Esophagus muscularis mucosa (tissue), 4 donors: ENCODE results near the gene PPP1CB. TPM values are rescaled to one million over a fixed set of nuclear protein-coding genes. Genes with fewer than 3 reads are reported as not detected.

ENCODE experiments used
- DNase-seq: peaks from one replicate; pipeline ENCODE4 v3.0.0-alpha.2; 2017; ENCODE audit errors: extremely low spot score
- H3K27ac ChIP-seq, 4 donors: fragments of 200-600 bp; sonication (generic); replicated peaks in 1 of 4; 1 replicate in 3 of 4; 2 replicates in 1 of 4; pipeline ENCODE4 v1.5.1; 2016 to 2019; ENCODE audit warnings: mild to moderate bottlenecking in 1 of 4
- H3K27me3 ChIP-seq, 4 donors: fragments of 200-600 bp; sonication (generic); one replicate each; pipeline versions ENCODE4 v1.5.1 to v1.6.0; 2016 to 2019
- H3K36me3 ChIP-seq, 4 donors: fragments of 200-600 bp; sonication (generic); one replicate each; pipeline ENCODE4 v1.5.1; 2016 to 2019
- H3K4me1 ChIP-seq, 4 donors: fragments of 200-600 bp; sonication (generic); one replicate each; pipeline ENCODE4 v1.5.1; 2016 to 2019
- H3K4me3 ChIP-seq, 4 donors: fragments of 200-600 bp; sonication (generic); 1 replicate in 2 of 4; 2 replicates in 2 of 4; pipeline ENCODE4 v1.5.1; 2016 to 2019; ENCODE audit warnings: mild to moderate bottlenecking in 4 of 4, moderate library complexity in 1 of 4
- H3K9me3 ChIP-seq, 4 donors: fragments of 200-600 bp; sonication (generic); 1 replicate in 3 of 4; 2 replicates in 1 of 4; pipeline ENCODE4 v1.5.1; 2016 to 2019
- CTCF ChIP-seq, 3 experiments: fragments of 200-600 bp in 2 of 3; fragments of 450-650 bp in 1 of 3; sonication (generic) in 2 of 3; IDR thresholded peaks; one replicate each; pipeline ENCODE4 v1.5.1; 2017 to 2019; ENCODE audit warnings: antibody characterized with exemption in 3 of 3, mild to moderate bottlenecking in 2 of 3, moderate library complexity in 1 of 3
- EP300 ChIP-seq: sonication (generic); formaldehyde crosslinking; IDR thresholded peaks from one replicate; pipeline ENCODE4 v1.6.1; 2017; ENCODE audit warnings: antibody characterized with exemption
- POLR2A ChIP-seq: fragments of 450-650 bp; IDR thresholded peaks from one replicate; pipeline ENCODE4 v1.6.1; 2017; ENCODE audit warnings: antibody characterized with exemption, moderate library complexity, mild to moderate bottlenecking, low read depth
- POLR2AphosphoS5 ChIP-seq, 2 donors: sonication (generic); formaldehyde crosslinking; IDR thresholded peaks; one replicate each; pipeline ENCODE4 v1.6.1; 2017; ENCODE audit warnings: antibody characterized with exemption in 2 of 2
- WGBS: methylation state at CpG from one replicate; pipeline ENCODE4 v1.1.5; 2018; 5-methylcytosine and 5-hydroxymethylcytosine counted together
- intact Hi-C: fragments of 100-400 bp; cut with DNase I; formaldehyde crosslinking; loops from one replicate; pipeline ENCODE4 v1.15.1; 2023
- total RNA-seq, 4 donors: library from RNA; depleted of rRNA; stranded (reverse); fragments of >200 nt; gene quantifications; one replicate each; pipeline versions ENCODE4 v1.1.0 to v1.2.1, GENCODE V29; 2016

PPP1CB gene
- total RNA-seq, 4 donors from 2014 or later: 658 to 1,191 (median 759) TPM

DNA sequence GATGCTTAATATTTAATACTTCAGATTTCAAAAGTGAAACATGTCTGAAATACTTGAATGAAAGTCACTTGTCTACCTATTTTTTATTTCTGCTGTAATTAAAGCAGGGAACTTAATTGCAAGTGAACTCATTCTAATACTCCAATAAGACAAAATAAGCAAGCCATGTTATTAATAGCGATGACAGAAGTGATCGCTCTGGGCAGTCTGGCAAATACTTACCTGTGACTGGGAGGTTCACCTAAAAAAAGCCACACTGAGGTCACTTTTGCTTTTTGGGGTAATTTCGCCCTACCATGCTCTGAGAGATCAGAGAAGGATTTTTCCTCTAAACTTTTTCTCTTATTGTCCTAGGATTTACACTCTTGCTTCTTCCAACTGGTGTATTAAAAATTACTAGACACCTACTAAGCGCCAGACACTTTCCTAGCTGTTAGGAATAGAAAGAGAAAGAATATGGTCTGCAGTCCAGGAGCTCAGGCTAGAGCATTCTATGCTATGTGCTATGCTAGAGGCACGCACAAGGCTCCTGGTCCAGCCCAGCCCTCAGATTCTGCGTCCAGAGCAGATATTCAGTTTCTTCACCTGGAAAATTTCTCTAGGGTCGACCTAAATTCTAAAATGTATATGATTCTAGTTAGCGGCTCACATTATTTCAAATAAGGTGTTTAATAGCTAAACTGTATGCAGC, 26.5 kb upstream of the PPP1CB start:
- TF ChIP-seq CTCF (IDR thresholded peaks at IDR 0.05) (no peak), POLR2AphosphoS5 (IDR thresholded peaks at IDR 0.05) (no peak), POLR2A (no peak), EP300 (no peak)
- Histone ChIP-seq H3K36me3 (no peaks in the 10 kb centered on the region), H3K27me3 (no peaks in the 10 kb centered on the region), H3K4me3 (no peak overlapping the region), H3K4me1 (peaks cover 0 to 12% (median 3%) of the 10 kb centered on the region in 4 donors), H3K9me3 (no peaks in the 10 kb centered on the region), H3K27ac (no peak overlapping the region)
- DNase-seq: no peak
- intact Hi-C loops: no loop called here
- 94% methylated on average over 8 of the region's 8 CpGs for WGBS

- no peak for TF ChIP-seq EP300
- TF ChIP-seq CTCF (IDR thresholded peaks at IDR 0.05): no peak
- no peak for TF ChIP-seq POLR2A
- 99% methylated on average over 4 of the region's 4 CpGs for WGBS
- intact Hi-C loops: no loop called here
- Histone ChIP-seq H3K27me3 (no peaks in the 10 kb centered on the region), H3K9me3 (no peaks in the 10 kb centered on the region), H3K27ac (no peak overlapping the region), H3K36me3 (no peaks in the 10 kb centered on the region), H3K4me1 (peaks cover 0 to 12% (median 3%) of the 10 kb centered on the region in 4 donors), H3K4me3 (no peak overlapping the region)
- no peak for DNase-seq
These were observed 25.5 kb upstream of the PPP1CB start for GRCh38 chr2:28726177-28726576.

DNA sequence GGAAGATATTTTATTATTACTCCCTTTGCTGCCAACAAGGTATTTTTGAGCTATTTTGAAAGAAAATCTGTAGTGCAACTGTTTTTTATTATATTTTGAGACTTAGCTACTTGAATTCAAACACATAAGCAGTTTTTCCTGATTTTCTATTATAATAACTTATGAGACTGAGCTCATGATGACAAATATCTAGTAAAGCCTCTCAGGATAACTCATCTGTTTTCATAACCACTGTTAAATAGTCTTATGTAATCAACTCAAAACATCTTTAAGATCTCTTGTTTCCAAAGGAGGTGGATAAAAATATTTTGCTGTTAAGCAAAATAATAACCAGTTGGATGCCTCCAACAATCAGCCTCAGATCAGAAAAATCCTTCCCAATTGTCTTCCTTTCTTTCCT, 21.9 kb upstream of the PPP1CB start:
- TF ChIP-seq POLR2A (no peak), CTCF (IDR thresholded peaks at IDR 0.05) (no peak), POLR2AphosphoS5 (IDR thresholded peaks at IDR 0.05) (no peak), EP300 (no peak)
- Histone ChIP-seq H3K27ac (peak overlapping the region in 1 of 4 donors; percentile 6), H3K36me3 (no peaks in the 10 kb centered on the region), H3K27me3 (no peaks in the 10 kb centered on the region), H3K4me1 (peaks cover 0 to 9% (median 1%) of the 10 kb centered on the region in 4 donors), H3K9me3 (no peaks in the 10 kb centered on the region), H3K4me3 (no peak overlapping the region)
- no peak for DNase-seq
- intact Hi-C loops: no loop called here

- intact Hi-C loops: no loop called here
- H3K9me3 ChIP-seq: no peaks in the 10 kb centered on the region
These were observed 20.9 kb upstream of the PPP1CB start for GRCh38 chr2:28730641-28731146.

More at GRCh38 chr2:28730641-28731146, 20.9 kb upstream of the PPP1CB start:
- no peak for DNase-seq
- TF ChIP-seq POLR2AphosphoS5 (IDR thresholded peaks at IDR 0.05) (no peak), EP300 (no peak), CTCF (IDR thresholded peaks at IDR 0.05) (no peak), POLR2A (no peak)
- no peak overlapping the region for H3K27ac ChIP-seq
- H3K4me3 ChIP-seq: no peak overlapping the region
- H3K4me1 ChIP-seq: peaks cover 0 to 13% (median 8%) of the 10 kb centered on the region in 4 donors
- 94% methylated on average over 5 of the region's 5 CpGs for WGBS
- H3K27me3 ChIP-seq: no peaks in the 10 kb centered on the region
- no peaks in the 10 kb centered on the region for H3K36me3 ChIP-seq
